Sigmoid colon (tissue), 4 donors: ENCODE measurements around the gene IFNGR1.

Experiments
- CTCF ChIP-seq, 4 experiments: fragments of 450-650 bp in 3 of 4; fragments of 200-600 bp in 1 of 4; IDR thresholded peaks; one replicate each; pipeline ENCODE4 v1.5.1; 2016 to 2019; ENCODE audit warnings: antibody characterized with exemption in 4 of 4, mild to moderate bottlenecking in 3 of 4, moderate library complexity in 2 of 4
- POLR2AphosphoS5 ChIP-seq, 4 donors: sonication (generic); formaldehyde crosslinking; IDR thresholded peaks; one replicate each; pipeline ENCODE4 v1.6.1; 2017; ENCODE audit warnings: antibody characterized with exemption in 4 of 4

- TF ChIP-seq CTCF (IDR thresholded peaks at IDR 0.05) (no peak), POLR2AphosphoS5 (IDR thresholded peaks at IDR 0.05) (no peak)
Measured at GRCh38 chr6:137219664-137220252, 573 bp upstream of the IFNGR1 start.
